Thyroid gland (tissue), 4 donors: ENCODE results near the gene ELP5. TPM values are rescaled to one million over a fixed set of nuclear protein-coding genes. Genes with fewer than 3 reads are reported as not detected.

Source experiments
- DNase-seq, 2 donors: peaks; one replicate each; pipeline ENCODE4 v3.0.0-alpha.2; 2019
- H3K27ac ChIP-seq, 3 donors: fragments of 200-600 bp; sonication (generic); 1 replicate in 2 of 3; 2 replicates in 1 of 3; pipeline ENCODE4 v1.5.1; 2016 to 2019; ENCODE audit warnings: mild to moderate bottlenecking in 1 of 3, moderate library complexity in 1 of 3
- H3K27me3 ChIP-seq: fragments of 200-600 bp; sonication (generic); one replicate; pipeline ENCODE4 v1.5.1; 2019
- H3K36me3 ChIP-seq, 2 donors: fragments of 200-600 bp; sonication (generic); one replicate each; pipeline ENCODE4 v1.5.1; 2016 to 2019
- H3K4me1 ChIP-seq, 2 donors: fragments of 200-600 bp; sonication (generic); one replicate each; pipeline ENCODE4 v1.5.1; 2017 to 2019
- H3K4me3 ChIP-seq, 3 donors: fragments of 200-600 bp; sonication (generic); replicated peaks in 1 of 3; 1 replicate in 2 of 3; 2 replicates in 1 of 3; pipeline ENCODE4 v1.5.1; 2016; ENCODE audit warnings: mild to moderate bottlenecking in 1 of 3
- H3K9me3 ChIP-seq: fragments of 200-600 bp; sonication (generic); one replicate; pipeline ENCODE4 v1.5.1; 2017
- CTCF ChIP-seq, 6 experiments: fragments of 200-600 bp in 3 of 6; fragments of 450-650 bp in 3 of 6; sonication (generic) in 3 of 6; IDR thresholded peaks; one replicate each; pipeline ENCODE4 v1.5.1; 2016 to 2019; ENCODE audit warnings: antibody characterized with exemption in 6 of 6, mild to moderate bottlenecking in 2 of 6, inconsistent platforms in 1 of 6, moderate library complexity in 1 of 6
- POLR2A ChIP-seq, 2 donors: fragments of 450-650 bp; IDR thresholded peaks; one replicate each; pipeline ENCODE4 v1.6.1; 2017; ENCODE audit warnings: antibody characterized with exemption in 2 of 2, mild to moderate bottlenecking in 2 of 2, moderate library complexity in 1 of 2
- WGBS, 2 donors: methylation state at CpG; one replicate each; pipeline ENCODE4 v1.1.5; 2017; 5-methylcytosine and 5-hydroxymethylcytosine counted together
- intact Hi-C: fragments of 100-400 bp; cut with DNase I; formaldehyde crosslinking; loops from one replicate; pipeline ENCODE4 v1.15.1; 2023
- total RNA-seq, 4 donors: library from RNA; depleted of rRNA; stranded (reverse); fragments of >200 nt; gene quantifications; one replicate each; pipeline ENCODE4 v1.2.3, GENCODE V29; 2016

The ELP5 gene
- total RNA-seq, 4 donors from 2014 or later: 27.4 to 49.0 (median 33.0) TPM

GRCh38 chr17:7260151-7260550, 8.1 kb downstream of the ELP5 start:
- no peak for DNase-seq
- WGBS, 2 donors: 72 to 88% methylated on average over 4 of the region's 4 CpGs
- Histone ChIP-seq H3K9me3 (no peaks in the 10 kb centered on the region), H3K4me3 (peak overlapping the region in 1 of 3 donors; percentile 68), H3K27me3 (no peaks in the 10 kb centered on the region), H3K36me3 (peaks cover 21 to 22% of the 10 kb centered on the region in 2 donors), H3K27ac (peak overlapping the region in 2 of 3 donors; percentile 74 to 93), H3K4me1 (peaks cover 9 to 28% of the 10 kb centered on the region in 2 donors)
- TF ChIP-seq CTCF (IDR thresholded peaks at IDR 0.05) (no peak), POLR2A (IDR thresholded peaks at IDR 0.05) (no peak)
- intact Hi-C loops: no loop called here

GRCh38 chr17:7260651-7261378, 8.8 kb downstream of the ELP5 start:
- TF ChIP-seq POLR2A (IDR thresholded peaks at IDR 0.05) (peak; percentile 12 to 76), CTCF (IDR thresholded peaks at IDR 0.05) (no peak)
- intact Hi-C loops: no loop called here
- H3K27ac ChIP-seq: peak overlapping the region; percentile 74 to 93 (median 84)

GRCh38 chr17:7261379-7262191, 9.6 kb downstream of the ELP5 start:
- Histone ChIP-seq H3K27me3 (no peaks in the 10 kb centered on the region), H3K4me3 (peak overlapping the region; percentile 68 to 92 (median 78))
- WGBS, 2 donors: 7 to 15% methylated on average over 10 to 20 of the region's 71 CpGs

More at GRCh38 chr17:7260651-7261378, 8.8 kb downstream of the ELP5 start:
- Histone ChIP-seq H3K4me3 (peak overlapping the region; percentile 68 to 92 (median 78)), H3K9me3 (no peaks in the 10 kb centered on the region), H3K36me3 (peaks cover 15 to 22% of the 10 kb centered on the region in 2 donors), H3K4me1 (peaks cover 9 to 28% of the 10 kb centered on the region in 2 donors), H3K27me3 (no peaks in the 10 kb centered on the region)
- WGBS, 2 donors: 10 to 33% methylated on average over 4 to 30 of the region's 54 CpGs
- DNase-seq: peak; percentile 90 to 92

GRCh38 chr17:7262192-7262934, 10.3 kb downstream of the ELP5 start, which contains the start of gene CLDN7:
CLDN7 (minus strand) TSS chr17:7262478; CDS start chr17:7262043, 435 bp downstream.
- Histone ChIP-seq H3K27ac (peak within 1 kb of the TSS; percentile 74 to 93 (median 84)), H3K4me3 (peak within 1 kb of the TSS; percentile 68 to 92 (median 78)), H3K4me1 (peaks cover 9 to 28% of the 10 kb centered on the region in 2 donors), H3K36me3 (peaks cover 9 to 10% of the 10 kb centered on the region in 2 donors), H3K9me3 (no peaks in the 10 kb centered on the region), H3K27me3 (no peaks in the 10 kb centered on the region)
- DNase-seq: peak; percentile 97 to 98
- intact Hi-C loops: no loop called here
- WGBS, 2 donors: 1 to 5% methylated on average over 33 to 37 of the region's 64 CpGs
- TF ChIP-seq POLR2A (IDR thresholded peaks at IDR 0.05) (peak; percentile 92 to 94), CTCF (IDR thresholded peaks at IDR 0.05) (peak in 3 of 6 experiments; percentile 28 to 32 (median 30))

More at GRCh38 chr17:7261379-7262191, 9.6 kb downstream of the ELP5 start:
- DNase-seq: peak; percentile 21 to 24
- Histone ChIP-seq H3K36me3 (peaks cover 10 to 17% of the 10 kb centered on the region in 2 donors), H3K9me3 (no peaks in the 10 kb centered on the region), H3K27ac (peak overlapping the region; percentile 74 to 93 (median 84)), H3K4me1 (peaks cover 9 to 28% of the 10 kb centered on the region in 2 donors)
- TF ChIP-seq POLR2A (IDR thresholded peaks at IDR 0.05) (no peak), CTCF (IDR thresholded peaks at IDR 0.05) (no peak)
- intact Hi-C loops: no loop called here
